ENCODE measurements around the gene TRAF2. TPM values are rescaled to one million over a fixed set of nuclear protein-coding genes. Genes with fewer than 3 reads are reported as not detected.

Gene TRAF2
- total and polyA plus RNA-seq, 2 of the 13 experiments (the other 11 are each of a cell fraction or from before 2014, with no cell fraction given), result 12.4 to 13.6 TPM

DNA sequence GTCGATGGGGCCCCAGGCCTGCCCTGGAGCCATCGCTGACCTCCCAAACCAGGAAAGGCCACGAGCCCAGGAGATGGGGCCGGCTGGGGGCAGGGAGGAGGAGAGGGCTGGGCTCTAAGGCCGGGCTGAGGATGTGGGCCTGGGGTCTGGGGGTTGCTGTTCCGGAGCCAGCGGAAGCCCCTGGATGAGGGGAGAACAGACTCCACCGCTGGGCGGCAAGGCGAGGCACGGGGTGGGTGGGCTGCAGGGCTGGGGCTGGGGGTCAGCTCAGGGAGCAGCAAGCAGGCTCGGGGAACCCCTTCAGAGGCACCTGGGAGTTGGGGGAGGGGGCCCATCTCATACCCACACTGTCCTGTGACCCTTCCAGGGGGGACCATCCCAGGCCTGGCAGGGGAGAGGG lies 77.4 kb downstream of the TRAF2 start:
- 67% methylated on average over 7 of the region's 12 CpGs for WGBS (ENCODE audit: low lambda C conversion rate)
- in situ Hi-C loops (cut with HindIII; ENCODE audit: extremely low pct_ligation_motif_present, low pct_unique_long_range_greater_than_20kb), result no loop called here
- Histone ChIP-seq H3K36me3 (replicated peaks in 1 of 2; ENCODE audit: control insufficient read depth in 1 of 2, insufficient read depth in 2 of 2, low read length in 2 of 2) (no peaks in the 10 kb centered on the region), H3K9me3 (ENCODE audit: low read length) (no peaks in the 10 kb centered on the region), H3K4me3 (replicated peaks in 1 of 3; ENCODE audit: insufficient read depth in 1 of 3, low read depth in 2 of 3, low read length in 3 of 3) (no peak overlapping the region), H3K9ac (ENCODE audit: insufficient read depth, low read depth, low read length) (no peak overlapping the region), H3K4me1 (ENCODE audit: insufficient read depth, low read length) (peaks cover 25% of the 10 kb centered on the region), H4K20me1 (ENCODE audit: insufficient read depth, low read length) (no peaks in the 10 kb centered on the region), H2AFZ (ENCODE audit: low read length) (no peak overlapping the region), H3K27ac (ENCODE audit: extremely low read length, insufficient read depth, low read length) (no peak overlapping the region), H3K79me2 (ENCODE audit: insufficient read depth, low read length) (no peaks in the 10 kb centered on the region), H3K4me2 (ENCODE audit: low read depth, low read length) (no peak overlapping the region), H3K27me3 (ENCODE audit: control insufficient read depth in 1 of 2, insufficient read depth in 2 of 2, low read length in 2 of 2) (peaks cover 15 to 52% of the 10 kb centered on the region in 2 experiments)
- BruUV-seq (replicated peaks), result no TSS peak
- ATAC-seq, result no peak
- intact Hi-C loops (cut with micrococcal nuclease; ENCODE audit: unreplicated experiment), result no loop called here
- CTCF ChIA-PET (ENCODE audit: low intra/inter-chr PET ratio, low total read pairs), result no interaction called here
- POLR2A ChIA-PET, result no interaction called here
- TF ChIP-seq, protein P1, sequence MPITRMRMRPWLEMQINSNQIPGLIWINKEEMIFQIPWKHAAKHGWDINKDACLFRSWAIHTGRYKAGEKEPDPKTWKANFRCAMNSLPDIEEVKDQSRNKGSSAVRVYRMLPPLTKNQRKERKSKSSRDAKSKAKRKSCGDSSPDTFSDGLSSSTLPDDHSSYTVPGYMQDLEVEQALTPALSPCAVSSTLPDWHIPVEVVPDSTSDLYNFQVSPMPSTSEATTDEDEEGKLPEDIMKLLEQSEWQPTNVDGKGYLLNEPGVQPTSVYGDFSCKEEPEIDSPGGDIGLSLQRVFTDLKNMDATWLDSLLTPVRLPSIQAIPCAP (CRISPR knock-in tag; IDR thresholded peaks at IDR 0.05; ENCODE audit: low read depth), result no peak
- no peak for TF ChIP-seq ZNF883 (CRISPR knock-in tag; IDR thresholded peaks at IDR 0.05; ENCODE audit: not compliant biosample characterization)
- TF ChIP-seq FOXC1 (CRISPR knock-in tag; IDR thresholded peaks at IDR 0.05; ENCODE audit: borderline replicate concordance), result no peak
- no peak for TF ChIP-seq ZNF274 (CRISPR knock-in tag; IDR thresholded peaks at IDR 0.05)
- TF ChIP-seq, protein P2, sequence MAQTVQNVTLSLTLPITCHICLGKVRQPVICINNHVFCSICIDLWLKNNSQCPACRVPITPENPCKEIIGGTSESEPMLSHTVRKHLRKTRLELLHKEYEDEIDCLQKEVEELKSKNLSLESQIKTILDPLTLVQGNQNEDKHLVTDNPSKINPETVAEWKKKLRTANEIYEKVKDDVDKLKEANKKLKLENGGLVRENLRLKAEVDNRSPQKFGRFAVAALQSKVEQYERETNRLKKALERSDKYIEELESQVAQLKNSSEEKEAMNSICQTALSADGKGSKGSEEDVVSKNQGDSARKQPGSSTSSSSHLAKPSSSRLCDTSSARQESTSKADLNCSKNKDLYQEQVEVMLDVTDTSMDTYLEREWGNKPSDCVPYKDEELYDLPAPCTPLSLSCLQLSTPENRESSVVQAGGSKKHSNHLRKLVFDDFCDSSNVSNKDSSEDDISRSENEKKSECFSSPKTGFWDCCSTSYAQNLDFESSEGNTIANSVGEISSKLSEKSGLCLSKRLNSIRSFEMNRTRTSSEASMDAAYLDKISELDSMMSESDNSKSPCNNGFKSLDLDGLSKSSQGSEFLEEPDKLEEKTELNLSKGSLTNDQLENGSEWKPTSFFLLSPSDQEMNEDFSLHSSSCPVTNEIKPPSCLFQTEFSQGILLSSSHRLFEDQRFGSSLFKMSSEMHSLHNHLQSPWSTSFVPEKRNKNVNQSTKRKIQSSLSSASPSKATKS (CRISPR knock-in tag; IDR thresholded peaks at IDR 0.05), result no peak
- TF ChIP-seq FOXM1 (CRISPR knock-in tag; IDR thresholded peaks at IDR 0.05), result no peak
- TF ChIP-seq, protein P3, sequence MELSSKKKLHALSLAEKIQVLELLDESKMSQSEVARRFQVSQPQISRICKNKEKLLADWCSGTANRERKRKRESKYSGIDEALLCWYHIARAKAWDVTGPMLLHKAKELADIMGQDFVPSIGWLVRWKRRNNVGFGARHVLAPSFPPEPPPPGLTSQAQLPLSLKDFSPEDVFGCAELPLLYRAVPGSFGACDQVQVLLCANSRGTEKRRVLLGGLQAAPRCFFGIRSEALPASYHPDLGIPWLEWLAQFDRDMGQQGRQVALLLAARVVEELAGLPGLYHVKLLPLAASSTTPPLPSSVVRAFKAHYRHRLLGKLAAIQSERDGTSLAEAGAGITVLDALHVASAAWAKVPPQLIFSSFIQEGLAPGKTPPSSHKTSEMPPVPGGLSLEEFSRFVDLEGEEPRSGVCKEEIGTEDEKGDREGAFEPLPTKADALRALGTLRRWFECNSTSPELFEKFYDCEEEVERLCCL (CRISPR knock-in tag; IDR thresholded peaks at IDR 0.05; ENCODE audit: borderline replicate concordance), result no peak
- TF ChIP-seq, protein P4, sequence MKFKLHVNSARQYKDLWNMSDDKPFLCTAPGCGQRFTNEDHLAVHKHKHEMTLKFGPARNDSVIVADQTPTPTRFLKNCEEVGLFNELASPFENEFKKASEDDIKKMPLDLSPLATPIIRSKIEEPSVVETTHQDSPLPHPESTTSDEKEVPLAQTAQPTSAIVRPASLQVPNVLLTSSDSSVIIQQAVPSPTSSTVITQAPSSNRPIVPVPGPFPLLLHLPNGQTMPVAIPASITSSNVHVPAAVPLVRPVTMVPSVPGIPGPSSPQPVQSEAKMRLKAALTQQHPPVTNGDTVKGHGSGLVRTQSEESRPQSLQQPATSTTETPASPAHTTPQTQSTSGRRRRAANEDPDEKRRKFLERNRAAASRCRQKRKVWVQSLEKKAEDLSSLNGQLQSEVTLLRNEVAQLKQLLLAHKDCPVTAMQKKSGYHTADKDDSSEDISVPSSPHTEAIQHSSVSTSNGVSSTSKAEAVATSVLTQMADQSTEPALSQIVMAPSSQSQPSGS (CRISPR knock-in tag; IDR thresholded peaks at IDR 0.05), result no peak
- TF ChIP-seq ZNF839 (CRISPR knock-in tag; IDR thresholded peaks at IDR 0.05; ENCODE audit: borderline replicate concordance), result no peak
- no peak for TF ChIP-seq ZNF136 (CRISPR knock-in tag; IDR thresholded peaks at IDR 0.05; ENCODE audit: low read depth)
- TF ChIP-seq ZNF484 (CRISPR knock-in tag; IDR thresholded peaks at IDR 0.05; ENCODE audit: borderline replicate concordance, low read depth), result no peak
- DNase-seq (ENCODE audit: low spot score), result no peak
- no peak for FAIRE-seq
